ENCODE data around the gene MKRN2.
A peak's percentile ranks its signal among the peaks of the same experiment; 100 is the strongest.
"Not testable (repeated sequence)": the region's sequence is repeated elsewhere in the genome, so short reads cannot be mapped to it uniquely, and the experiment has no call there.

The MKRN2 gene

GRCh38 chr3:12556690-12557472 lies at the start of gene MKRN2:
TSS of gene MKRN2 (plus strand) at chr3:12557087. CDS start at chr3:12557151, 64 bp downstream.
- peak; percentile 85 to 87 for DNase-seq

GRCh38 chr3:12507591-12508281 lies 49.2 kb upstream of the MKRN2 start:
- no peak for DNase-seq

- no peak for DNase-seq
Observed at GRCh38 chr3:12508291-12508700, 48.6 kb upstream of the MKRN2 start.

- no peak for DNase-seq
Observed at GRCh38 chr3:12509466-12509865, 47.4 kb upstream of the MKRN2 start.

GRCh38 chr3:12512534-12513118 lies 44.3 kb upstream of the MKRN2 start:
- no peak for DNase-seq

- no peak for DNase-seq
Observed at GRCh38 chr3:12513694-12514446, 43.0 kb upstream of the MKRN2 start.

GRCh38 chr3:12515631-12516030 lies 41.3 kb upstream of the MKRN2 start:
- no peak for DNase-seq

GRCh38 chr3:12516873-12517272 lies 40.0 kb upstream of the MKRN2 start:
- DNase-seq = no peak

- no peak for DNase-seq
Observed at GRCh38 chr3:12518261-12519028, 38.4 kb upstream of the MKRN2 start.

- DNase-seq = no peak
Observed at GRCh38 chr3:12521010-12521409, 35.9 kb upstream of the MKRN2 start.

GRCh38 chr3:12522721-12523120 lies 34.2 kb upstream of the MKRN2 start:
- DNase-seq = no peak

GRCh38 chr3:12527757-12528143 lies 29.1 kb upstream of the MKRN2 start:
- DNase-seq = no peak

- DNase-seq = no peak
Observed at GRCh38 chr3:12532182-12532581, 24.7 kb upstream of the MKRN2 start.

- no peak for DNase-seq
Observed at GRCh38 chr3:12536423-12536822, 20.5 kb upstream of the MKRN2 start.

- DNase-seq = no peak
Observed at GRCh38 chr3:12541625-12542024, 15.3 kb upstream of the MKRN2 start.

- DNase-seq = not testable (repeated sequence)
Observed at GRCh38 chr3:12543497-12543896, 13.4 kb upstream of the MKRN2 start.

- no peak for DNase-seq
Observed at GRCh38 chr3:12544652-12545472, 12.0 kb upstream of the MKRN2 start.

GRCh38 chr3:12545473-12545791 lies 11.5 kb upstream of the MKRN2 start, which contains the start of gene MKRN2OS:
TSS of gene MKRN2OS (minus strand) at chr3:12545499. CDS start at chr3:12545464, 35 bp downstream.
- no peak for DNase-seq

GRCh38 chr3:12549971-12550760 lies 6.7 kb upstream of the MKRN2 start:
- no peak for DNase-seq

GRCh38 chr3:12553921-12554391 lies 2.9 kb upstream of the MKRN2 start:
- DNase-seq = peak; percentile 10 to 26

- DNase-seq = no peak
Observed at GRCh38 chr3:12556314-12556689, 585 bp upstream of the MKRN2 start.
